GM06990 (cell line): ENCODE results near the gene C1orf226.

ENCODE experiments used
- DNase-seq: peaks from one replicate; pipeline ENCODE4 v3.0.0-alpha.2; 2011; ENCODE audit not compliant: insufficient read length; ENCODE audit errors: extremely low read depth
- H3K27me3 ChIP-seq: replicated peaks from 2 replicates; pipeline ENCODE4 v1.6.0; 2011; ENCODE audit warnings: low read length; ENCODE audit not compliant: control insufficient read depth, insufficient read depth
- H3K36me3 ChIP-seq: 2 replicates; pipeline ENCODE4 v1.5.1; 2011; ENCODE audit warnings: low read length; ENCODE audit not compliant: control insufficient read depth, insufficient read depth
- H3K4me3 ChIP-seq: replicated peaks from 2 replicates; pipeline ENCODE4 v1.5.1; 2011; ENCODE audit warnings: low read depth, mild to moderate bottlenecking, control low read depth, low read length
- CTCF ChIP-seq: IDR thresholded peaks from 2 replicates; pipeline ENCODE4 v1.5.1; 2011; ENCODE audit warnings: low read length, control low read depth, mild to moderate bottlenecking, inconsistent platforms; ENCODE audit not compliant: insufficient read depth, poor library complexity, severe bottlenecking

Gene C1orf226

GRCh38 chr1:162385280-162385623 lies 3.7 kb downstream of the C1orf226 start:
- H3K27me3 ChIP-seq, result peaks cover 1% of the 10 kb centered on the region; the same call in 1 of the 2 replicates

DNA sequence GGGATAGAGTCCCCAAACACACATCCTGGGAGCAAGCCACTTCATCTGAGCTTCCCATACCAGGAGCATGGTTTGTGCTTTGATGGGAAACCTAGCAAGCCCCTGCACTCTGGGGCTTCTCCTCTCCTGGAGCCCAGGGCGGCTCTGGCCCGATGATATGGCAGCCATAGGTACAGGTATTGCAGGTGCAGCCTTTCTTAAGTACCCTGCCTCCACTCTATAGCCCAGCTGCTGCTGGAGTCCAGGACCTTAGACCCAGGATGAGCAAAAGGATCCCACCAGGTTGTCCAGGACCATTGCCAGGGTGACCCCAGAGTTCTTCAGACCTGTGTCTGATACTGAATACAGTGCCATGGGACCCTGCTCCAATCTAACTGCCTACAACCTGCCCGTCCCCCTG lies 4.2 kb downstream of the C1orf226 start:
- H3K4me3 ChIP-seq, result no peak overlapping the region
- H3K27me3 ChIP-seq, result peaks cover 1% of the 10 kb centered on the region; the same call in 1 of the 2 replicates
- H3K36me3 ChIP-seq, result no peaks in the 10 kb centered on the region
- TF ChIP-seq CTCF, result no peak
- DNase-seq, result no peak

More at GRCh38 chr1:162385280-162385623, 3.7 kb downstream of the C1orf226 start:
- TF ChIP-seq CTCF, result no peak
- no peak for DNase-seq
- Histone ChIP-seq H3K4me3 (no peak overlapping the region), H3K36me3 (no peaks in the 10 kb centered on the region)

- TF ChIP-seq CTCF, result no peak
- Histone ChIP-seq H3K36me3 (no peaks in the 10 kb centered on the region), H3K27me3 (peaks cover 1% of the 10 kb centered on the region; the same call in 1 of the 2 replicates), H3K4me3 (no peak overlapping the region)
- DNase-seq, result no peak
These were observed 5.0 kb downstream of the C1orf226 start for GRCh38 chr1:162386292-162387225.

DNA sequence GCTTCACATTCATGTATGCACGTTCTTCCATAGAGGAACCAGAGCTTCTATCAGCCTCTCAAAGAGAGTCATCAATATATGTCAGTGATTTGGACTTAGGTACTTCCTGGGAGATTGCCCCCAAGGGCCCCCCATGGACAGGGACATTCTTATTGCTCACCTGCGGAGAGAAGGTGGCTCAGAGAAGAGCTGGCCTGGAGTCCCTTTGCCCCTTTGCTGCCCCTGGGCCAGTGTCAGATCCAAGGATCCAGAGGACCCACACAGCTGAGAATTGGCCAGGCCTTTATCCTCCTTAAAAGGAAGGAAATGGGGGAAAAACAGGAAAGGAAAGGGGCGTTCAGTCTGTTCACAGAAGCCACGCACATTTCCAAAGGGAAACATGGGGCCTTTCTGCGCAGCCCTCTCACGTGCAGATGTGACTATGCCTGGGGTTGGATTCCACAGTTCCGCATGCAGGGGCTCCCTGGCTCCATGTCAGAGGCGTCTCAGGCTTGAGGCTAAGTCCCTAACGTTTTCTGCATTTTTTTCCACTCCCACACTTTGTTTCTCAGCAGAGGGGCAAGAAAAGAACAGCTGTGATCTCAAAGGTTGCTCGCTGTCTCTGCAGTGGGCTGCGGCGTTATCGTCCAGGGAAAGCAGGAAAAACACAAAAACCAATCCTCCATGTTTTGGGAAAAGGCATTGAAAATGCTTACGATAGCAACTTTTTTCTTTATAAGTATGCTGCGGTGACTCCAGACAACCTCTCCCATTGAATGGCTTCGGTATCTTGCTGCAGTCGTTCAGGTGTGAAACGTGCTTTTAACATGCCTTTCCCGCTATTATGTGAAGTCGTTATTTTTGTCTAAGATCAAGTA lies 5.9 kb downstream of the C1orf226 start:
- DNase-seq, result no peak
- H3K27me3 ChIP-seq, result peaks cover 1% of the 10 kb centered on the region; the same call in 1 of the 2 replicates
- no peaks in the 10 kb centered on the region for H3K36me3 ChIP-seq
- TF ChIP-seq CTCF, result no peak
- H3K4me3 ChIP-seq, result no peak overlapping the region

- H3K4me3 ChIP-seq, result no peak overlapping the region
- DNase-seq, result no peak
- TF ChIP-seq CTCF, result no peak
- peaks cover 1% of the 10 kb centered on the region; the same call in 1 of the 2 replicates for H3K27me3 ChIP-seq
- no peaks in the 10 kb centered on the region for H3K36me3 ChIP-seq
These were observed 6.6 kb downstream of the C1orf226 start for GRCh38 chr1:162388083-162388594.
